Caco-2 (cell line): ENCODE measurements around the gene FADD. TPM values are rescaled to one million over a fixed set of nuclear protein-coding genes. Genes with fewer than 3 reads are reported as not detected.

Experiments used
- BruUV-seq: library from RNA; stranded (reverse); fragments of 400-500 nt; replicated peaks from 2 replicates; lab custom pipeline; 2021; lab: Mats Ljungman, UMichigan
- CTCF ChIA-PET: fragments of 300-600 bp; sonication (Branson Sonifier 250); formaldehyde crosslinking; loops from one replicate; lab custom pipeline; 2022; ENCODE audit warnings: antibody characterized with exemption; lab: Charles Lee
- POLR2A ChIA-PET: fragments of 300-600 bp; sonication (Branson Sonifier 250); formaldehyde crosslinking; loops from one replicate; lab custom pipeline; 2022; ENCODE audit warnings: antibody characterized with exemption; lab: Charles Lee
- DNase-seq, 2 experiments: peaks; one replicate each; pipeline versions ENCODE4 v3.0.0 to v3.0.0-alpha.2; 2020 to 2022
- H3K27me3 ChIP-seq: replicated peaks from 2 replicates; pipeline ENCODE4 v1.6.0; 2011; ENCODE audit warnings: low read length; ENCODE audit not compliant: control insufficient read depth, insufficient read depth
- H3K36me3 ChIP-seq: 2 replicates; pipeline ENCODE4 v1.5.1; 2011; ENCODE audit warnings: low read length; ENCODE audit not compliant: control insufficient read depth, insufficient read depth
- H3K4me1 ChIP-seq: fragments of 250-450 bp; sonication (Bioruptor Pico); 2 replicates; pipeline ENCODE4 v1.5.1; 2020; ENCODE audit warnings: mild to moderate bottlenecking
- H3K4me3 ChIP-seq: 2 replicates; pipeline ENCODE4 v1.5.1; 2011; ENCODE audit warnings: low read depth, mild to moderate bottlenecking, control low read depth, low read length
- H3K9me3 ChIP-seq: fragments of 250-450 bp; sonication (Bioruptor Pico); 2 replicates; pipeline ENCODE4 v1.5.1; 2020; ENCODE audit warnings: mild to moderate bottlenecking, moderate library complexity
- H3K27ac Mint-ChIP-seq: one replicate; pipeline ENCODE4 v1.8.0; 2022; ENCODE audit warnings: mixed read lengths; ENCODE audit not compliant: unreplicated experiment
- H3K27me3 Mint-ChIP-seq: one replicate; pipeline ENCODE4 v1.8.0; 2022; ENCODE audit warnings: mixed read lengths; ENCODE audit not compliant: insufficient read depth, unreplicated experiment
- H3K36me3 Mint-ChIP-seq: one replicate; pipeline ENCODE4 v1.8.0; 2022; ENCODE audit warnings: mild to moderate bottlenecking, mixed read lengths; ENCODE audit not compliant: insufficient read depth, unreplicated experiment
- H3K4me1 Mint-ChIP-seq: one replicate; pipeline ENCODE4 v1.8.0; 2022; ENCODE audit warnings: low read depth, mixed read lengths; ENCODE audit not compliant: unreplicated experiment
- H3K4me3 Mint-ChIP-seq: one replicate; pipeline ENCODE4 v1.8.0; 2022; ENCODE audit warnings: mild to moderate bottlenecking, moderate library complexity, mixed read lengths; ENCODE audit not compliant: unreplicated experiment
- H3K9me3 Mint-ChIP-seq: one replicate; pipeline ENCODE4 v1.8.0; 2022; ENCODE audit warnings: mixed read lengths; ENCODE audit not compliant: unreplicated experiment
- intact Hi-C: fragments of 100-400 bp; cut with micrococcal nuclease; formaldehyde crosslinking; loops from one replicate; pipeline ENCODE4 v1.10.0; 2022; ENCODE audit not compliant: unreplicated experiment
- total RNA-seq: library from RNA; stranded (reverse); gene quantifications from 2 replicates; pipeline ENCODE4 v1.2.3, GENCODE V29; 2022
- TF ChIP-seq, protein P1 (sequence below), 2 experiments: fragments of 200-600 bp in 1 of 2; IDR thresholded peaks; 1 replicate in 1 of 2; 2 replicates in 1 of 2; pipeline versions ENCODE4 v1.5.1 to v1.8.0; 2011 to 2022; ENCODE audit warnings: antibody characterized with exemption in 1 of 2, control low read depth in 1 of 2, inconsistent platforms in 1 of 2, low read depth in 1 of 2, low read length in 1 of 2, mild to moderate bottlenecking in 1 of 2, moderate library complexity in 1 of 2; ENCODE audit not compliant: insufficient read depth in 1 of 2, severe bottlenecking in 1 of 2, unreplicated experiment in 1 of 2

The FADD gene
- total RNA-seq, 1 experiment from 2014 or later = 51.3 TPM

DNA sequence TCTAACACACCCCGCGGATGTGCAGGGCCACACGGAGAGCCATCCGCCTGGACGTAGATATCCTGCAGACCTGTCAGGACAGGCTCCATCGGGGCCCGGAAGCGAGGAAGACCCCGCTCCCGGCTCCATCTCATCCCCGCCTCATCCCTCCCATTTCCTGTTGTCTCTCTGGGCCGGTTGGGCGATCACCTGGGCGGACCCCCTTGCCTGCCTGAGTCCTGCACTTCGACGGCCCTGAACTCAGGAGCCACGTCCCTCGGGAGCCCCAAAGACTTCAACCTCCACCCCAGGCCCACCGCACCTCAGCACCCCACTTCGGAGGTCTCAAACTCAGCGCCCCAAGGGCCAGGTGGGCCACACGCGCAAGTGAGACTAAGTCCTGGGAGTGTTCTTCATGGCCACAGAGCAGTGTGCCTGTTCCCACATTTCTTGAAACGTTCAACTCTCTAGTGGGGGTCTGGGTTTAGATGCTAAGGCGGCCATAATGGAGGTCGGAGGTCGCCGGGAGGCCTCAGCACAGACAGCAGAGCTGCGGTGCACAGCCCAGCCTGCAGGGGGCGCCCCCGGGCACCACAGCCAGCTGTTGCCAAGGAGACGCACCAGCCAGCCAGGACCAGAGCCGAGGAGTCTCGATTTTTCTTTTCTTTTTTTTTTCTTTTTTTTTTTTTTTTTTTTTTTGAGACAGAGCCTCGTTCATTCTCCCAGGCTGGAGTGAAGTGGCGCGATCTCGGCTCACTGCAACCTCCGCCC lies 26.0 kb upstream of the FADD start:
- no TSS peak for BruUV-seq
- Mint-ChIP-seq H3K9me3 (no peaks in the 10 kb centered on the region), H3K27ac (no peak overlapping the region), H3K27me3 (no peaks in the 10 kb centered on the region), H3K4me1 (peaks cover 6% of the 10 kb centered on the region), H3K36me3 (no peaks in the 10 kb centered on the region), H3K4me3 (no peak overlapping the region)
- Histone ChIP-seq H3K27me3 (no peaks in the 10 kb centered on the region), H3K4me3 (no peak overlapping the region), H3K4me1 (peaks cover 8% of the 10 kb centered on the region), H3K9me3 (no peaks in the 10 kb centered on the region), H3K36me3 (no peaks in the 10 kb centered on the region)
- TF ChIP-seq, protein P1, sequence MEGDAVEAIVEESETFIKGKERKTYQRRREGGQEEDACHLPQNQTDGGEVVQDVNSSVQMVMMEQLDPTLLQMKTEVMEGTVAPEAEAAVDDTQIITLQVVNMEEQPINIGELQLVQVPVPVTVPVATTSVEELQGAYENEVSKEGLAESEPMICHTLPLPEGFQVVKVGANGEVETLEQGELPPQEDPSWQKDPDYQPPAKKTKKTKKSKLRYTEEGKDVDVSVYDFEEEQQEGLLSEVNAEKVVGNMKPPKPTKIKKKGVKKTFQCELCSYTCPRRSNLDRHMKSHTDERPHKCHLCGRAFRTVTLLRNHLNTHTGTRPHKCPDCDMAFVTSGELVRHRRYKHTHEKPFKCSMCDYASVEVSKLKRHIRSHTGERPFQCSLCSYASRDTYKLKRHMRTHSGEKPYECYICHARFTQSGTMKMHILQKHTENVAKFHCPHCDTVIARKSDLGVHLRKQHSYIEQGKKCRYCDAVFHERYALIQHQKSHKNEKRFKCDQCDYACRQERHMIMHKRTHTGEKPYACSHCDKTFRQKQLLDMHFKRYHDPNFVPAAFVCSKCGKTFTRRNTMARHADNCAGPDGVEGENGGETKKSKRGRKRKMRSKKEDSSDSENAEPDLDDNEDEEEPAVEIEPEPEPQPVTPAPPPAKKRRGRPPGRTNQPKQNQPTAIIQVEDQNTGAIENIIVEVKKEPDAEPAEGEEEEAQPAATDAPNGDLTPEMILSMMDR (IDR thresholded peaks at IDR 0.05; ENCODE audit: insufficient read depth in 1 of 2, low read depth in 1 of 2, low read length in 1 of 2, severe bottlenecking in 1 of 2, unreplicated experiment in 1 of 2) = peak; percentile 69 to 80
- DNase-seq = peak; percentile 64 to 85
- ChIA-PET CTCF (interaction anchor here (0.6 to 1.1 kb wide), 8 partner anchors 24 to 262 kb away, joined by 3 to 12 read pairs (median 3); no protein-coding TSS in a partner anchor), POLR2A (no interaction called here)
- intact Hi-C loops = no loop called here

DNA sequence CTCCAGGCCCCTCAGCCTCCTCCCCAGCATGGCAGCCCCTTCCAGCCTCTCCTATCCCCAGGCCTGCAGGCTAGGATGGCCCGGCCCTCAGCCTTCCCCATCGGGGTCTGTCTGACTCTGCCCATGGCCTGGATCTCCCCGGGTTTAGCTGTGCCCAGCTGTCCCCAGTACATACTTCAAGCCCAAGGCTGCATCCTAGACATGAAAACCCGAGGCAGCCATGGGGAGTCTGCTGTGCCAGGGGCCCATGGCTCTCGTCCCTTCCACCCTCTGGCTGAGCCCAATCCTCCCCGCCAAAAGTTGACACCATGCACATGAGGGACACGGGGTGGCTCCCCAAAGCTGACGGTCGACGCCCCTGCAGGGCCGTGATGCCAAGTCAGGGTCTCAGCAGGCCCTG lies 22.2 kb upstream of the FADD start:
- POLR2A ChIA-PET = no interaction called here

GRCh38 chr11:70182266-70182665 lies 20.8 kb upstream of the FADD start:
- no peaks in the 10 kb centered on the region for H3K4me1 ChIP-seq
- POLR2A ChIA-PET = no interaction called here
- no peaks in the 10 kb centered on the region for H3K27me3 ChIP-seq
- Mint-ChIP-seq H3K9me3 (no peaks in the 10 kb centered on the region), H3K36me3 (no peaks in the 10 kb centered on the region), H3K27me3 (no peaks in the 10 kb centered on the region), H3K27ac (peak overlapping the region; percentile 9), H3K4me1 (no peaks in the 10 kb centered on the region), H3K4me3 (no peak overlapping the region)
- BruUV-seq = no TSS peak
- no peak for DNase-seq
- TF ChIP-seq, protein P1 (IDR thresholded peaks at IDR 0.05; ENCODE audit: insufficient read depth in 1 of 2, low read depth in 1 of 2, low read length in 1 of 2, severe bottlenecking in 1 of 2, unreplicated experiment in 1 of 2) = no peak
- intact Hi-C loops = no loop called here
- no peaks in the 10 kb centered on the region for H3K9me3 ChIP-seq
- no peaks in the 10 kb centered on the region for H3K36me3 ChIP-seq
- H3K4me3 ChIP-seq = no peak overlapping the region
- CTCF ChIA-PET = no interaction called here

More for the DNA sequence above, 22.2 kb upstream of the FADD start:
- intact Hi-C loops = no loop called here
- Mint-ChIP-seq H3K9me3 (no peaks in the 10 kb centered on the region), H3K27me3 (no peaks in the 10 kb centered on the region), H3K36me3 (no peaks in the 10 kb centered on the region), H3K27ac (no peak overlapping the region), H3K4me1 (no peaks in the 10 kb centered on the region), H3K4me3 (no peak overlapping the region)
- Histone ChIP-seq H3K4me3 (no peak overlapping the region), H3K4me1 (no peaks in the 10 kb centered on the region), H3K9me3 (no peaks in the 10 kb centered on the region), H3K27me3 (no peaks in the 10 kb centered on the region), H3K36me3 (no peaks in the 10 kb centered on the region)
- CTCF ChIA-PET = interaction anchor here (0.9 kb wide), 1 partner anchor 472 kb away, joined by 3 read pairs; no protein-coding TSS in a partner anchor
- BruUV-seq = no TSS peak
- no peak for DNase-seq
- TF ChIP-seq, protein P1 (IDR thresholded peaks at IDR 0.05; ENCODE audit: insufficient read depth in 1 of 2, low read depth in 1 of 2, low read length in 1 of 2, severe bottlenecking in 1 of 2, unreplicated experiment in 1 of 2) = no peak
